Measurements from ENCODE around the gene DDIT4. TPM values are rescaled to one million over a fixed set of nuclear protein-coding genes. Genes with fewer than 3 reads are reported as not detected.
"Not testable (repeated sequence)": the region's sequence is repeated elsewhere in the genome, so short reads cannot be mapped to it uniquely, and the experiment has no call there.

DDIT4 gene, protein sequence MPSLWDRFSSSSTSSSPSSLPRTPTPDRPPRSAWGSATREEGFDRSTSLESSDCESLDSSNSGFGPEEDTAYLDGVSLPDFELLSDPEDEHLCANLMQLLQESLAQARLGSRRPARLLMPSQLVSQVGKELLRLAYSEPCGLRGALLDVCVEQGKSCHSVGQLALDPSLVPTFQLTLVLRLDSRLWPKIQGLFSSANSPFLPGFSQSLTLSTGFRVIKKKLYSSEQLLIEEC
- 131 and 178 TPM in 2 replicates for total RNA-seq

DNA sequence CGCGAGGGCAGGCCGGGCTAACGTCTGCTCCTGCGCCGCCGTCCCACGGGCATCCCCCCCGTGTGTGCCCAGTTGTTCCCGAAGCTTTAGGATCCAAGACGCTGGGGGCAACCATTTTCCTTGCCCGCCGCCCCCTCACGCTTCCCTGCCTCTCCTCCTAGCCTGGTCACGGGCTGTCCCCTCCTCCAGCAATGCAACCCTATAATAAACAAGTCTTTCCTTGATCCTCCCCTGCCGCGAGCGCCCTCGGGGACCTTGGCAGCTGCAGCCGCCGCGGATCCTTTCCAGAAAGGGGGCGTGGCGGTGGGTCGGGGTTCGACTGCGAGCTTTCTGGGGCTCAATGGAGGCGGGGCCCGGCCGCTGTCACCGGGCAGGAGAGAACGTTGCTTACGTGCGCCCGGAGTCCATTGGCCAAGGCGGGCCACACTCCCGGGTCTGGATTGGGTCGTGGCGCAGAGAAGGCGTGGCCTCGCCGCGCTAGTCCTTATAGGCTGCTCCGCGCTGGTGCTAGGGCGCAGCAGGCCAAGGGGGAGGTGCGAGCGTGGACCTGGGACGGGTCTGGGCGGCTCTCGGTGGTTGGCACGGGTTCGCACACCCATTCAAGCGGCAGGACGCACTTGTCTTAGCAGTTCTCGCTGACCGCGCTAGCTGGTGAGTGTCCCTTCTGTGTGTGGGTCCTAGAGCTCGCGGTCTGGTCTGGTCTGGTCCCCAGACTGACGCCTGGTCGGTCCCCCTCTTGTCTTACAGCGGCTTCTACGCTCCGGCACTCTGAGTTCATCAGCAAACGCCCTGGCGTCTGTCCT is at the start of gene DDIT4:
TSS of gene DDIT4 (plus strand) at position 515 of the 803 bp plus-strand sequence. CDS start 293 bp downstream, outside the sequence.
- DNase-seq (ENCODE audit: low read depth in 2 of 2) = peak; percentile 99

DNA sequence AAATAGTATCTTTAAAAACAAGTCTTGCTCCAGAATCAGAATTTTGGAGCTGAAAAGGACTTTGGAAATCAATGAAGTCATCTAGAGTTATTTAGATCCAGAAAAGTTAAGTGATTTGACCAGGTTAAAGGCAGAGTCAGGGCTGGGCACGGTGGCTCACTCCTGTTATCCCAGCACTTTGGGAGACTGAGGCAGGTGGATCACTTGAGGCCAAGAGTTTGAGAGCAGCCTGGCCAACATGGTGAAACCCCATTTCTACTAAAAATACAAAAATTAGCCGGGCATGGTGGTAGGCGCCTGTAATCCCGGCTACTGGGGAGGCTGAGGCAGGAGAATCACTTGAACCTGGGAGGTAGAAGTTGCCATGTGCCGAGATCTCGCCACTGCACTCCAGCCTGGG is 49.5 kb upstream of the DDIT4 start:
- DNase-seq (ENCODE audit: low read depth in 2 of 2) = not testable (repeated sequence)

GRCh38 chr10:72226418-72227027 is 47.2 kb upstream of the DDIT4 start:
- no peak for DNase-seq (ENCODE audit: low read depth in 2 of 2)

DNA sequence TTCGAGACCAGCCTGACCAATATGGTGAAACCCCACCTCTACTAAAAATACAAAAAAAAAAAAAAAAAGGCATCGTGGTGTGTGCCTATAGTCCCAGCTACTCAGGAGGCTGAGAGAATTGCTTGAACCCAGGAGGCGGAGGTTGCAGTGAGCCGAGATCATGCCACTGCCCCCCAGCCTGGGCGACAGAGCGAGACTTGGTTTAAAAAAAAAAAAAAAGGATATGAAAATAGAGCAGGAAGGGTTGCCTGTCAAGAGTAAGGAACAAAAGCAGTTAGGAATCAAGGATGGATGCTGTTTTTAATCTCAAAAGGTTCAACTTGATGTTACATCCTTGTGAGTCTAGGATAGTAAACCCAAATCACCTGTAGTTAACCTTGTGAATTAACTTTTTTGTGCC is 45.9 kb upstream of the DDIT4 start:
- DNase-seq (ENCODE audit: low read depth in 2 of 2) = no peak

GRCh38 chr10:72228318-72228751 is 45.4 kb upstream of the DDIT4 start:
- DNase-seq (ENCODE audit: low read depth in 2 of 2) = no peak

DNA sequence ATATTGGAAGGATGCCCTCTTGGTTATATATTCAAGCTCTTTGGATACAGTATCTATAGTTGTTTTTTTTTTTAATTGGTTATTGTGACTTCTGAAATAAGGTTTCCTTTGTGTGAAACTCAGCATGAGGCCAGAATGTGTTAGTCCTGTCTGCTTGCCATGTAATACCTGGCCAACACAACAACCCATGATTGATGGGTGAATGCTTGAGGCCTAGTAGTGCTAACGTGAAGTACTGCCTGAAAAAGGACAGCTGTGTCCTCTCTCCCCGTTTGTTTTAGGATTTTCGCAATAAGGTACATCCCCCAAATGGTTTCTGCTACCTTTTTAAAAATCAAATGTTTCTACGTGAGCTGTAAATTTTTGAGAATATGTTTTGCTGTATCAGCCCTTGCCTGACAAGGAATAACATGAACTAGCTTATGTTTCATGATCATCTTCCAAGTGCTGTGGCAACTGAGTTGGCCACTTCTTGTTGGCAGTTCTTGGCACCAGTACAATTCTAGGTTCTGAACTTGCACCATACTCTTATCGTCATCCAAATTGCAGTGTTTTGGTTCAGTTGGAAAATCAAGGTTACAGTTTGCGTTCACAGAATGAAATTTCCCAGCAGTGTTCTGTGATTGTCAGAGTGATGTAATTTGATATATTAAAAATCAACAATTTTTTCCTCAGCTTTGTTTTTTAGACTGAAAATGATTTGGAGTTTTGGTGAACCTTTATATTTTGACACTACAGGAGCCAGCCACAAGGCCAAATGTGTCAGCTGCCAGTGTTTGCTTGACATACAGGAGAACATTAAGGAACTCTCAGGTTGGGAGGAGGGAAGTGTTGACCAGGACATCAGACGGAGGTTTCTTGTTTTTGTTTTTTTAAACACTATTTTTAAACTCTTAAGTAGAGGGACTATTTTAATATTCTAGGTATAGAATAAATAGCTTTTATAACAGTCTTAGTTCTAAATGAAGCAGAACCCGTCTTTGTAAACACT is 44.2 kb upstream of the DDIT4 start:
- DNase-seq (ENCODE audit: low read depth in 2 of 2) = no peak

DNA sequence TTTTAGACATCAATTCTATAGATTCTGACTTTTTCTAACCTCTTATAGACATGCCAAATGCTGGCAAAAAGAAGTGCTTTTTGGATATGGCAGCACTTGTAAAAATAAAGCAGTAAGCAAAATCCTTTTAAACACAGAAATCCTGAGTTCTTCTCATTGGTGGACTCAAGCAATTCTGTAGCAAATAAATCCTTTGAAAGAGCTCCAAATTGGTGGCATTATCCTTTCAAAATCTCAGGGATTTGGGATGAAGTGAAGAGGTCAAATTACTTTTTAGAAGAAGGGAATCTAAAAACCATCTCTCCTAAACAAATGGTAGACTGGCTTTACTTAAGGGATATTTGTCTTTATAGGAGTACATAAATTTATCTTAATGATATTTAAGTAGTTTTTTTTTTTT is 40.1 kb upstream of the DDIT4 start:
- no peak for DNase-seq (ENCODE audit: low read depth in 2 of 2)

- no peak for DNase-seq (ENCODE audit: low read depth in 2 of 2)
These were observed 39.1 kb upstream of the DDIT4 start for GRCh38 chr10:72234560-72235095.

DNA sequence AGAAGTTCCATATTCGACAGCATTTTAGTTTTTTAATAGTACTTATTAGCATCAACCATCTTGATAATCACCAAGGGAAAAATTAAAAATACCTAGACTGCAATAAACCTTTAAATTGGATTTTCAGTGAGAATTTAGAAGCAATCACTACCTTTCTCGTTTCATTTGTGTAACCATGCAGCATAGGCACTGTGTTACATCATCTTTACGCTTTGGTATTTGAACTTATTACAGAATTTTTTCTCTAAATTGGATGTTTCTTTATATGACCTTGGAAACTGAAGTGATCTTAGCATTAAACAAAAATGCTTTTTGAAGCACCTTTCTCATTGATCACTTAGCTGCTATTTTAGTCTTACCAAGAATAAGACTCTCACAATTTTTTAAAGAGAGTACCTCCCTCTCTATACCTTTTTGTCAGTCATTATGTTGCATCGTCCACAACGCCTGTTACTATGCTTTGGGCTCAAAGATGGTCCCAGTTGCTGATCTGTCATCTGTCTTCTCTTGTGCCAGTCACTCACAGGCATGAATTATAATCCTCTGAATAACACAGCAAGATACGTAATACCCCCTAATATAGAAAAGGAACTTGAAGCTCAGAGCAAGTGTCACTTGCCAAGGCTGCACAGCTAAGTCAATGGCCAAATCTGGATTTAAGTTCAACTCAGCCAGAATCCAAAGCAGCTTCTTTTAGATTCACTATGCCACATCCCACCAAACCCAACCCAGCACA is 38.0 kb upstream of the DDIT4 start:
- no peak for DNase-seq (ENCODE audit: low read depth in 2 of 2)

DNA sequence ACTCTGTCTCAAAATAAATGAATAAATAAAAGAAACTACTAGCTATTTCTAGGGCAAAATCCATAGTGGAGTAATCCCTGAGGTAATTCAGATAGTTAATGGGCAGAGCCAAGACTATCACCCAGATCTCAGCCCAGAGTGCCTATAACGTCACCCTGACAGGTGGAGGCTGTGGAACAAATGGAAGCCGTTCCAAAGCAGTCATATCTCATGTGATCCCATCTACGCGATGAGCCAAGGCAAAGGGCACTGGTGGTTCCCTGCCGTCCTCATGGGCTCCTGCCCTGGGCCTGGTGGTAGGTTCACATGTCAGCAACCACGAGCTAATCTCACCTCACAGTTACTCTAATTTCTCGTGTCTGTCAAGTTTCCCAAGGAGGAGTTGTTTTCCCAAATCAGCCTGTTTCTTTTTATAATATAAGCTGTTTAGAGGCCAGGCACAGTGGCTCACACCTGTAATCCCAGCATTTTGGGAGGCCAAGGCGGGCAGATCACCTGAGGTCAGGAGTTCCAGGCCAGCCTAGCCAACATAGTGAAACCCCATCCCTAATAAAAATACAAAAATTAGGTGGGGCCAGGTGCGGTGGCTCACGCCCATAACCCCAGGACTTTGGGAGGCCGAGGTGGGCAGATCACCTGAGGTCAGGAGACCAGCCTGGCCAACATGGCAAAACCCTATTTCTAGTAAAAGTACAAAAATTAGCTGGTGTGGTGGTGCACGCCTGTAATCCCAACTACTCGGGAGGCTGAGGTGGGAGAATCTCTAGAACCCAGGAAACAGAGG is 35.1 kb upstream of the DDIT4 start:
- no peak for DNase-seq (ENCODE audit: low read depth in 2 of 2)

GRCh38 chr10:72239409-72239808 is 34.3 kb upstream of the DDIT4 start:
- DNase-seq (ENCODE audit: low read depth in 2 of 2) = no peak

- no peak for DNase-seq (ENCODE audit: low read depth in 2 of 2)
These were observed 33.4 kb upstream of the DDIT4 start for GRCh38 chr10:72240371-72240770.

DNA sequence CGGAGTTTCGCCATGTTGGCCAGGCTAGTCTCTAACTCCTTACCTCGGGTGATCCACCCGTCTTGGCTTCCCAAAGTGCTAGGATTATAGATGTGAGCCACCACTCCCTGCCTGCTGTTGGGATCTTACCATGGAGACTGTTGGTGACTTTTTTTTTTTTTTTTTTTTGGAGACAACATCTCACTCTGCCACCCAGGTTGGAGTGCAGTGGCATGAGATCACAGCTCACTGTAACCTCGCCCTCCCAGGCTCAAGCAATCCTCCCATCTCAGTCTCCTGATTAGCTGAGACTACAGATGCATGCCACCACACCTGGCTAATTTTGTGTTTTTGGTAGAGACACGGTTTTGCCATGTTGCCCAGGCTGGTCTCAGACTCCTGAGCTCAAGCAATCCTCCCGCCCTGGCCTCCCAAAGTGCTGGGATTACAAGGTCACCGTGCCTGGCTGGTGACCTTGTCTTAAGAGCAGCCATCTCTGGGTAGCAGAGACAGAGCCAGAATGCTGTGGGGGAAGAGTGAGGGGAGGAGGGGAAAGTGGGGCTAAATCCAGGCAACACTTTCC is 32.0 kb upstream of the DDIT4 start:
- DNase-seq (ENCODE audit: low read depth in 2 of 2) = no peak

GRCh38 chr10:72242675-72243074 is 31.0 kb upstream of the DDIT4 start:
- peak; percentile 70 to 89 for DNase-seq (ENCODE audit: low read depth in 2 of 2)

DNA sequence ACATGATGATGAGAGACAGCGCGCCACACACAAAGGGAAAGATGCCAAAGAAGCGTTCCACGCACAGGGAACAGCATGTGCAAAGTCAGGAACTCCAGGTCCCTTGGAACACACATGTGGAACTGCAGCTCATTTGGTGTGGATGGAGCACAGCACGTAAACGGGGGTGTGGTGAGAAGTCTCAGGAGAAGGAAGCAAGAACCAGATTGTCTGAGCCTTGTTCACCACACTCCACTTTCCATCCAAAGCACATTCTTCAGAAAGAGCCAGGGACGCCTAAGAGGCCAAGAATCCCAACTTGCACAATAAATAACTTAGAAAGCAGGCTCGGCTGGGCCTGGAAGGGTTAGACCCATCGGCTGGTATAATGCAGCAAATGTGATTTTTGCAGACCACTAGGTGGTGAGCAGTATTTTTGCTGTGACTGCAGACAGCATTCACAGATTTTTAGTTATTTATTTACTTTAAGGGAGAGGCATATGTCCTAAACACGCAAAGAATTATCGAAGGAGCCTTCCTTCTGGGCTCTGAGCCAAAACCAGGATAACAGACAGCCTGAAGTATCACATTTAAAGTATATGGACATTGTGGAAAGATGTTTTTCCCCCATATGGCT is 29.8 kb upstream of the DDIT4 start:
- DNase-seq (ENCODE audit: low read depth in 2 of 2) = peak in 1 of 2 donors; percentile 61

DNA sequence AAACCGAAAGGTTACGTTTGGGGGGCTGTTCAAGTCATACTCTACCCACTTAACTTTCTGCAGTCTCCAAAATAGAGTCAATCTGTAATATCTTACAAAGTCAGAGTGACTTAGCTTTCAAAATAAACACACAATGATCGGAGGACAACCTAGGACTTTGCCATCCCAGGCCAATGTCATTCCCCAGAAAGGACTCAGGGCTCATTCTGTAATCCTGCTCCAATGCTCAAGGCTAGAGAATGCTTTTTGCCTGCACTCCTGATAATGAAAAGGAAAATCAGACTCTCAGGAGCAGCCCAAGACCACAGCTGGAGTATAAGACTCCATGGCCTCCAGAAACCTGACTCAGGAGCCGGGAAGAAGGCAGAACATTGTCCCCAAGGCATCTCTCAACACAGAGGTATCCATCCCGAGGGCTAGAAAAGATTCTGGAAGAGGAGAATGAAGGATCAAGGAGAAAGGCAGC is 29.1 kb upstream of the DDIT4 start:
- DNase-seq (ENCODE audit: low read depth in 2 of 2) = no peak

DNA sequence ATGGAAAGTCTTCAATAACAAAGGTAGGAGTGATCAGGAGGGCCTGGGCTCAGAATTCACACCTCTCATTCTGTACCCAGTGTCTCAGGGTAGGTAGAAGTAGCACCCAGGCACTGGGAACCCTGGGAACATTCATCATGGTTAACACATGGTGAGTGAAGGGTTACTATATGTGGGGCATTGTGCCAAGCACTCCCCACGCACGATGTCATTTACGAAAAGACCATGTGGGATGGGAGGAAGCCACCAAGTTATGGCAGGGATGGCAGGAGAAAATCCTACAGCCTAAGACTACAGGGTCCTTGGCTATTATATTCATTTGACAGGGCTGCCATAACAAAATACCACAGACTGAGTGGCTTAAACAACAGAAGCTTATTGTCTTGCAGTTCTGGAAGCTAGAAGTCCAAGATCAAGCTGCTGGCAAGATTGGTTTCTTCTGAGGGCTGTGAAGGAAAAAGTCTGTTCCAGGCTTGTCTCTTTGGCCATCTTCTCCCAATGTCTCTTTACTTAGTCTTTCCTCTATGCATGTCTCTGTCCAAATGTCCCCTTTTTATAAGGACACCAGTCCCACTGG is 27.7 kb upstream of the DDIT4 start:
- DNase-seq (ENCODE audit: low read depth in 2 of 2) = no peak

GRCh38 chr10:72248468-72249151 is 25.1 kb upstream of the DDIT4 start:
- peak; percentile 78 to 100 for DNase-seq (ENCODE audit: low read depth in 2 of 2)

Measured in lung microvascular endothelial cell (primary cell).